Heart left ventricle (tissue), 16 donors: ENCODE data around the gene CAGE1. TPM values are rescaled to one million over a fixed set of nuclear protein-coding genes. Genes with fewer than 3 reads are reported as not detected.

ENCODE experiments used
- ATAC-seq, 4 donors: fragments of 200-7000 bp; cut with Tn5 transposase; one replicate each; pipeline ENCODE4 v1.9.1; 2020 to 2022; ENCODE audit warnings: moderate library complexity in 4 of 4, mild to moderate bottlenecking in 3 of 4, moderate number of reproducible peaks in 1 of 4
- DNase-seq, 5 donors: peaks; one replicate each; pipeline ENCODE4 v3.0.0-alpha.2; 2020
- H3K27ac ChIP-seq, 12 donors: fragments of 200-600 bp; sonication (generic) in 4 of 12; one replicate each; pipeline versions ENCODE4 v1.5.0 to v1.8.0; 2016 to 2022; ENCODE audit warnings: mild to moderate bottlenecking in 2 of 12
- H3K27me3 ChIP-seq, 9 donors: fragments of 200-600 bp; sonication (generic) in 2 of 9; one replicate each; pipeline versions ENCODE4 v1.5.1 to v1.8.0; 2016 to 2022; ENCODE audit warnings: mild to moderate bottlenecking in 3 of 9
- H3K36me3 ChIP-seq, 9 donors: fragments of 200-600 bp; sonication (generic) in 2 of 9; one replicate each; pipeline versions ENCODE4 v1.5.0 to v1.8.0; 2018 to 2022; ENCODE audit warnings: mild to moderate bottlenecking in 2 of 9
- H3K4me1 ChIP-seq, 12 donors: fragments of 200-600 bp; sonication (generic) in 4 of 12; one replicate each; pipeline versions ENCODE4 v1.5.0 to v1.8.0; 2016 to 2022; ENCODE audit warnings: mild to moderate bottlenecking in 3 of 12
- H3K4me3 ChIP-seq, 12 donors: fragments of 200-600 bp; sonication (generic) in 4 of 12; one replicate each; pipeline versions ENCODE4 v1.5.0 to v1.8.0; 2017 to 2022; ENCODE audit warnings: mild to moderate bottlenecking in 9 of 12, moderate library complexity in 4 of 12
- H3K9me3 ChIP-seq, 12 donors: fragments of 200-600 bp; sonication (generic) in 4 of 12; one replicate each; pipeline versions ENCODE4 v1.5.0 to v1.8.0; 2016 to 2022; ENCODE audit warnings: mild to moderate bottlenecking in 1 of 12
- POLR2A ChIP-seq, 2 donors: fragments of 450-650 bp; IDR thresholded peaks; one replicate each; pipeline ENCODE4 v1.6.1; 2017; ENCODE audit warnings: antibody characterized with exemption in 2 of 2, mild to moderate bottlenecking in 2 of 2, moderate library complexity in 2 of 2
- WGBS, 4 donors: extraction: QIAGEN DNeasy Blood & Tissue Kit in 2 of 4; methylation state at CpG; one replicate each; pipeline versions ENCODE4 v1.1.5 to v1.1.7; 2013 to 2018; 5-methylcytosine and 5-hydroxymethylcytosine counted together
- intact Hi-C, 10 donors: fragments of 100-400 bp; cut with DNase I; formaldehyde crosslinking; loops; one replicate each; pipeline versions ENCODE4 v1.11.1 to v1.14.2; 2022
- polyA plus RNA-seq, 2 donors: library from polyadenylated mRNA; stranded (reverse); fragments of 200-250 nt; gene quantifications; one replicate each; pipeline ENCODE4 v1.2.3, GENCODE V29; 2013
- total RNA-seq, 9 donors: library from RNA; depleted of rRNA in 2 of 9; stranded (reverse); fragments of >200 nt in 2 of 9; fragmentation: NEBNext Ultra II Directional in 3 of 9; extraction: Animal tissue kit (Norgen Biotek cat#: 25700) in 3 of 9; gene quantifications; one replicate each; pipeline versions ENCODE4 v1.1.0 to v1.2.4, GENCODE V29; 2016 to 2023
- TF ChIP-seq, protein P1 (sequence below), 12 donors: fragments of 200-600 bp; sonication (generic) in 4 of 12; IDR thresholded peaks; one replicate each; pipeline versions ENCODE4 v1.5.0 to v1.8.0; 2018 to 2022; ENCODE audit warnings: antibody characterized with exemption in 12 of 12, mild to moderate bottlenecking in 5 of 12
- donor health status: ischemic (EF 13 %, LVEDD 7.1; RV severe dilation, severe dysfunction).
- donor health status: healthy with polysubstance abuse.
- donor health status: DM: no; HTN: yes; CAD: no.
- donor health status: DM: no; HTN: no; CAD: no.
- donor health status: ischemic (EF 25% LVEDD 6.9; RV normal size, moderate dysfunction).
- donor health status: ischemic (EF 25% LVEDD 5.7; RV mildly dilated, moderate dysfunction).
- donor health status: healthy.
- donor health status: DM: yes; HTN: yes; CAD: no.
- donor health status: ischemic (EF 35%, LVEDD 5.7; RV mildly dilated, moderate dysfunction).
- donor health status: nonischemic (EF 11% LVEDD 7.7; RV severe dilation, severe dysfunction).
- donor health status: DM: yes; HTN: yes; CAD: no.
- donor health status: PGD.
- donor health status: ischemic (EF 29% LVEDD 5.4; RV normal size, mild dysfunction).
- donor health status: nonischemic (EF 23%, LVEDD 6.1; RV moderate dilation, normal function).

The CAGE1 gene
- total and polyA plus RNA-seq, 11 donors = 0.54 TPM; not detected in 10

DNA sequence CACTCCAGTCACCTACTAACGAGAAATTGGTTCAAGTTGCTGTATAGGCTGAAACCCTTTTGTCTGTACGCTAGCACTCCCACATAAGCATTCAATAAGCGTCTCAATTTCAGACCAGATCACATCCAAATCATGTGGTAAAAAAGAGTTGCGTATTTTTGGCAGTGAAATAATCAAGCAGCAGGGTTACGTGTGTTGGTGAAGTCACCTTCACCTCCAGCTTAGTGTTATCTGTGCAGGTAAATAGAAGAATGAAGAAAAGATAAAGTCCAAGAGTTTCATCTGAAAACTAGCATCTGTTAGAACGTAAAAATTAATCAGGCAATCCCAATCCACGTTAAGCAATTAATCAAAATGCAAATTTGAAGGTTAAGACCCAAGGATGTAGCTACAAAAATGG is 87.8 kb downstream of the CAGE1 start:
- WGBS, 4 donors = 81 to 88% (median 86%) methylated on average over 7 of the region's 7 CpGs
- H3K36me3 ChIP-seq = peaks cover 0 to 100% (median 98%) of the 10 kb centered on the region in 9 donors
- ATAC-seq = no peak
- no peak for DNase-seq
- intact Hi-C loops = no loop called here
- H3K4me1 ChIP-seq = peaks cover 0 to 12% (median 0%) of the 10 kb centered on the region in 12 donors
- H3K27me3 ChIP-seq = no peaks in the 10 kb centered on the region
- no peak overlapping the region for H3K4me3 ChIP-seq
- TF ChIP-seq POLR2A (IDR thresholded peaks at IDR 0.05) = no peak
- TF ChIP-seq, protein P1, sequence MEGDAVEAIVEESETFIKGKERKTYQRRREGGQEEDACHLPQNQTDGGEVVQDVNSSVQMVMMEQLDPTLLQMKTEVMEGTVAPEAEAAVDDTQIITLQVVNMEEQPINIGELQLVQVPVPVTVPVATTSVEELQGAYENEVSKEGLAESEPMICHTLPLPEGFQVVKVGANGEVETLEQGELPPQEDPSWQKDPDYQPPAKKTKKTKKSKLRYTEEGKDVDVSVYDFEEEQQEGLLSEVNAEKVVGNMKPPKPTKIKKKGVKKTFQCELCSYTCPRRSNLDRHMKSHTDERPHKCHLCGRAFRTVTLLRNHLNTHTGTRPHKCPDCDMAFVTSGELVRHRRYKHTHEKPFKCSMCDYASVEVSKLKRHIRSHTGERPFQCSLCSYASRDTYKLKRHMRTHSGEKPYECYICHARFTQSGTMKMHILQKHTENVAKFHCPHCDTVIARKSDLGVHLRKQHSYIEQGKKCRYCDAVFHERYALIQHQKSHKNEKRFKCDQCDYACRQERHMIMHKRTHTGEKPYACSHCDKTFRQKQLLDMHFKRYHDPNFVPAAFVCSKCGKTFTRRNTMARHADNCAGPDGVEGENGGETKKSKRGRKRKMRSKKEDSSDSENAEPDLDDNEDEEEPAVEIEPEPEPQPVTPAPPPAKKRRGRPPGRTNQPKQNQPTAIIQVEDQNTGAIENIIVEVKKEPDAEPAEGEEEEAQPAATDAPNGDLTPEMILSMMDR (IDR thresholded peaks at IDR 0.05) = no peak
- H3K27ac ChIP-seq = no peak overlapping the region
- H3K9me3 ChIP-seq = no peaks in the 10 kb centered on the region

DNA sequence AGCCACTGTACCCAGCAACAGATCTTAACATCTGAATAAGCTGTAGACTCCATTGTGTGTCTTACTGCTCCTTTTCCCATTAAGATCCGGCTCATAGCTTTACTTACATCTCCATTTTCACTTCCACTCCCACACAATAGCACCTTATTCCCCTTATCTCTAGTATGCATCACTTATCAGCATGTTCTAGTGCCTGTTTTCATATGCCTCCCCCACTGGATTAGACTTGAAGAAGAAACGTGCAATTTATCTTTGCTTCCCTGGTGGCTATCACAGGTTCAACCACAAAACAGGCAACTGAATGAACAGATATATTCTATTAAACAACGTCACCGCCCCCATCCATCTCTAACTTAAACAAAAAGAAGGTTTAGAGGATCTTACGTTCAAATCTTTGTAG is 88.6 kb downstream of the CAGE1 start:
- no peak for DNase-seq
- no peaks in the 10 kb centered on the region for H3K9me3 ChIP-seq
- WGBS, 4 donors = 83 to 85% (median 84%) methylated on average over 5 of the region's 5 CpGs

DNA sequence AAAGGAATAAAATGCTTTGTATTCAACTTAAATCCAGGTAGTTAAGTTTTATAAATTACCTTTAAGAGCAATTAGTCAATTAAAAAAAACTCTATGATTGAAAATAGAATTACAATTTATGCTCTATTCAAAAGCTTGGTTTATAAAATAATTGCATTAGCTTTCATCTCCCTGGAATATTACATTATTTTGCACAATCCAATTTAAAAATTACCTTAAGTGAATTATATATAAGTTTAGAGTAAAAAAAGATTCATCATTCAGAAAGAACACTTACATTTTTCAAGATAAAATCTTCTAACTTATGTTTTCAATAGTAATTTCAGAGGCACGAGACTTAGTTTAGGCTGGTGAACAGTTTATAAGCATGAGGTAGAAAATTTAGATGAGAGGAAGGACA is 91.4 kb downstream of the CAGE1 start:
- Histone ChIP-seq H3K9me3 (no peaks in the 10 kb centered on the region), H3K27ac (no peak overlapping the region), H3K36me3 (peaks cover 0 to 100% (median 97%) of the 10 kb centered on the region in 9 donors), H3K4me3 (no peak overlapping the region), H3K4me1 (no peaks in the 10 kb centered on the region), H3K27me3 (no peaks in the 10 kb centered on the region)
- ATAC-seq (no peak), DNase-seq (no peak)
- WGBS, 4 donors = 89 to 94% (median 92%) methylated on average over 1 of the region's 1 CpG
- TF ChIP-seq, protein P1 (IDR thresholded peaks at IDR 0.05) = no peak
- no peak for TF ChIP-seq POLR2A (IDR thresholded peaks at IDR 0.05)
- intact Hi-C loops = loop anchor here in 2 of 10 donors (5.0 to 10.0 kb wide), 2 partner anchors 97 to 314 kb away; no protein-coding TSS in a partner anchor

More for the DNA sequence above, 88.6 kb downstream of the CAGE1 start:
- Histone ChIP-seq H3K27me3 (no peaks in the 10 kb centered on the region), H3K36me3 (peaks cover 0 to 100% (median 100%) of the 10 kb centered on the region in 9 donors), H3K4me1 (peaks cover 0 to 12% (median 0%) of the 10 kb centered on the region in 12 donors), H3K27ac (no peak overlapping the region), H3K4me3 (no peak overlapping the region)
- intact Hi-C loops = no loop called here
- no peak for ATAC-seq
- no peak for TF ChIP-seq POLR2A (IDR thresholded peaks at IDR 0.05)
- TF ChIP-seq, protein P1 (IDR thresholded peaks at IDR 0.05) = no peak

DNA sequence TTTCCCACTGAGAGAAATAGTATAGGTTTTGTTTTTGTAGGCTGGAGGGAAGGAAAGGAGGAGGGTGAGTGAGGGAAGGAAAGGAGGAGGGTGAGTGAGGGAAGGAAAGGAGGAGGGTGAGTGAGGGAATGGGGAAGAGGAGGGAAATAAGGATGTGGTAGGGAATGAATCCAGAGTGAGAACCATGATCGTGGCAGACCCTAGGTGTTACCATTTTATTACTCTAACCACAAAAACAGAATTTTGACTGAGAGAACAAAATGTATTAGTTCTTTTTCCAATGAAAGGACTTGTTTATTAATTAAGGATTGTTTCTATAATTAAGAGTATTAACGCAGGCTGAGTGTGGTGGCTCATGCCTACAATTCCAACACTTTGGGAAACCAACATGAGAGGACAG is 92.9 kb downstream of the CAGE1 start:
- ATAC-seq (no peak), DNase-seq (no peak)
- no peaks in the 10 kb centered on the region for H3K9me3 ChIP-seq
- TF ChIP-seq, protein P1 (IDR thresholded peaks at IDR 0.05) = no peak
- TF ChIP-seq POLR2A (IDR thresholded peaks at IDR 0.05) = no peak
- H3K4me1 ChIP-seq = peaks cover 0 to 7% (median 0%) of the 10 kb centered on the region in 12 donors
- intact Hi-C loops = loop anchor here in 2 of 10 donors (5.0 to 10.0 kb wide), 2 partner anchors 98 to 316 kb away; no protein-coding TSS in a partner anchor
- no peak overlapping the region for H3K27ac ChIP-seq
- no peaks in the 10 kb centered on the region for H3K27me3 ChIP-seq
- 85 to 97% (median 86%) methylated on average over 2 of the region's 2 CpGs for WGBS, 4 donors
- H3K36me3 ChIP-seq = peaks cover 0 to 100% (median 96%) of the 10 kb centered on the region in 9 donors
- no peak overlapping the region for H3K4me3 ChIP-seq
